PC-3 (cell line): ENCODE data around the gene ZNF692.

Experiments used
- CTCF ChIP-seq: fragments of 300-600 bp; sonication (generic); conservative IDR thresholded peaks from 2 replicates; pipeline ENCODE4 v1.5.1; 2017; ENCODE audit warnings: antibody characterized with exemption, low read depth, mild to moderate bottlenecking, low read length
- EZH2 ChIP-seq: fragments of 300-600 bp; sonication (generic); IDR thresholded peaks from one replicate; pipeline ENCODE4 v1.6.1; 2017; ENCODE audit warnings: antibody characterized with exemption, mild to moderate bottlenecking, low read length; ENCODE audit not compliant: unreplicated experiment
- EZH2phosphoT487 ChIP-seq: fragments of 300-600 bp; sonication (generic); IDR thresholded peaks from 2 replicates; pipeline ENCODE4 v1.6.1; 2018; ENCODE audit warnings: mild to moderate bottlenecking, antibody characterized with exemption, low read length, borderline replicate concordance

- TF ChIP-seq CTCF (no peak), EZH2 (no peak), EZH2phosphoT487 (no peak)
Measured at GRCh38 chr1:248825573-248825908, 33.3 kb downstream of the ZNF692 start.
